Glutamatergic neuron (in vitro differentiated cells): ENCODE results near the gene SESN3. TPM values are rescaled to one million over a fixed set of nuclear protein-coding genes. Genes with fewer than 3 reads are reported as not detected.

Experiments
- DNase-seq: peaks from one replicate; pipeline ENCODE4 v3.0.0; 2022
- H3K27ac Mint-ChIP-seq: one replicate; pipeline ENCODE4 v1.8.0; 2020; ENCODE audit warnings: mild to moderate bottlenecking, mixed read lengths, inconsistent platforms; ENCODE audit not compliant: unreplicated experiment
- H3K27me3 Mint-ChIP-seq: one replicate; pipeline ENCODE4 v1.8.0; 2020; ENCODE audit warnings: mild to moderate bottlenecking, moderate library complexity, mixed read lengths, inconsistent platforms; ENCODE audit not compliant: unreplicated experiment
- H3K36me3 Mint-ChIP-seq: one replicate; pipeline ENCODE4 v1.8.0; 2020; ENCODE audit warnings: mild to moderate bottlenecking, mixed read lengths, inconsistent platforms; ENCODE audit not compliant: unreplicated experiment
- H3K4me1 Mint-ChIP-seq: one replicate; pipeline ENCODE4 v1.8.0; 2020; ENCODE audit warnings: mild to moderate bottlenecking, low read depth, mixed read lengths, inconsistent platforms; ENCODE audit not compliant: unreplicated experiment
- H3K4me3 Mint-ChIP-seq: one replicate; pipeline ENCODE4 v1.8.0; 2020; ENCODE audit warnings: mild to moderate bottlenecking, mixed read lengths, inconsistent platforms; ENCODE audit not compliant: unreplicated experiment
- H3K9me3 Mint-ChIP-seq: one replicate; pipeline ENCODE4 v1.8.0; 2020; ENCODE audit warnings: mild to moderate bottlenecking, moderate library complexity, mixed read lengths, inconsistent platforms; ENCODE audit not compliant: unreplicated experiment
- total RNA-seq: library from RNA; stranded (reverse); fragmentation: NEBNext Ultra II Directional; extraction: Animal tissue kit (Norgen Biotek cat#: 25700); gene quantifications from one replicate; pipeline ENCODE4 v1.2.1, GENCODE V29; 2021; ENCODE audit not compliant: unreplicated experiment
- TF ChIP-seq, protein P1 (sequence below): fragments of 200-600 bp; sonication (generic); IDR thresholded peaks from one replicate; pipeline ENCODE4 v1.5.0; 2021; ENCODE audit not compliant: partially characterized antibody, unreplicated experiment

SESN3 gene
- total RNA-seq, 1 donor from 2014 or later: 213 TPM

DNA sequence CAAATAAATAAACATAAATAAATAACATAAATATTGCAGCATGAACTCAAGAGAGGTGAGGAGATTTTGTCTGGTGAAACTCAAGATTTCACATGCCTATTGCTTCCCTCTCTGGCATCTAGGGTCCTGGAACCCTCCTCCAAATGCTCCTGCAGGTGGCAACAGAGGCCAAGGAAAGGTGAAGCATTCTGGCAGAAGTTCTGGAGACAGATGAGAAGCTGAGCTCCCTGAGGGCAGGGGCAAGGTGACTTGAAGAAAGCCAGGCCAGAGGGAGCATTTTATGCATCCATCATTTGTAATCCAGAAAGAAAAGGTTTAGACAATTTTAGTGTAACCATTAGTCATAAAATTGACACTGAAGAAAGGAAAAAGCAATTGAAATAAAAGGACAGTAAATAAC lies 76.5 kb downstream of the SESN3 start:
- H3K27me3 Mint-ChIP-seq: peaks cover 6% of the 10 kb centered on the region
- H3K36me3 Mint-ChIP-seq: no peaks in the 10 kb centered on the region
- peaks cover 6% of the 10 kb centered on the region for H3K4me1 Mint-ChIP-seq
- peaks cover 1% of the 10 kb centered on the region for H3K9me3 Mint-ChIP-seq
- no peak overlapping the region for H3K4me3 Mint-ChIP-seq
- peak; percentile 66 for DNase-seq
- no peak overlapping the region for H3K27ac Mint-ChIP-seq
- TF ChIP-seq, protein P1, sequence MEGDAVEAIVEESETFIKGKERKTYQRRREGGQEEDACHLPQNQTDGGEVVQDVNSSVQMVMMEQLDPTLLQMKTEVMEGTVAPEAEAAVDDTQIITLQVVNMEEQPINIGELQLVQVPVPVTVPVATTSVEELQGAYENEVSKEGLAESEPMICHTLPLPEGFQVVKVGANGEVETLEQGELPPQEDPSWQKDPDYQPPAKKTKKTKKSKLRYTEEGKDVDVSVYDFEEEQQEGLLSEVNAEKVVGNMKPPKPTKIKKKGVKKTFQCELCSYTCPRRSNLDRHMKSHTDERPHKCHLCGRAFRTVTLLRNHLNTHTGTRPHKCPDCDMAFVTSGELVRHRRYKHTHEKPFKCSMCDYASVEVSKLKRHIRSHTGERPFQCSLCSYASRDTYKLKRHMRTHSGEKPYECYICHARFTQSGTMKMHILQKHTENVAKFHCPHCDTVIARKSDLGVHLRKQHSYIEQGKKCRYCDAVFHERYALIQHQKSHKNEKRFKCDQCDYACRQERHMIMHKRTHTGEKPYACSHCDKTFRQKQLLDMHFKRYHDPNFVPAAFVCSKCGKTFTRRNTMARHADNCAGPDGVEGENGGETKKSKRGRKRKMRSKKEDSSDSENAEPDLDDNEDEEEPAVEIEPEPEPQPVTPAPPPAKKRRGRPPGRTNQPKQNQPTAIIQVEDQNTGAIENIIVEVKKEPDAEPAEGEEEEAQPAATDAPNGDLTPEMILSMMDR: peak; percentile 46

DNA sequence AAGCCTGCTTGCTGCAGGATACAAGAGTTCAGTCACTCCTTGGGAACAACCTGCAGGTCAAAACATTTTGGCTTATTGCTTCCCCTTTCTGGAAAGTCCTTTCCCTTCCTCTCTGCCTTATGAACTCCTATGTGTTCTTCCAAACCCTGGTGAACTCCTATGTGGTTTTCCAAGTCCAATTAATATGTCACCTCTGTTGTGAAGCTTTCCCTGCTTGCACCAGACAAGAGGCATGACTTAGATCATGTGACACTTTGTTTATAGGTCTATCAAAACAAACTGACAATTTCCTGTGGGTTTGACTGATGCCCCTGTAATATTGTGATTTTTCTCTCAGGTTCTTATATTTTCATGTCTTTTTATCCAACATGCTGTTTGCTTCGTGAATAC lies 77.2 kb downstream of the SESN3 start:
- TF ChIP-seq, protein P1: no peak
- no peak overlapping the region for H3K27ac Mint-ChIP-seq

DNA sequence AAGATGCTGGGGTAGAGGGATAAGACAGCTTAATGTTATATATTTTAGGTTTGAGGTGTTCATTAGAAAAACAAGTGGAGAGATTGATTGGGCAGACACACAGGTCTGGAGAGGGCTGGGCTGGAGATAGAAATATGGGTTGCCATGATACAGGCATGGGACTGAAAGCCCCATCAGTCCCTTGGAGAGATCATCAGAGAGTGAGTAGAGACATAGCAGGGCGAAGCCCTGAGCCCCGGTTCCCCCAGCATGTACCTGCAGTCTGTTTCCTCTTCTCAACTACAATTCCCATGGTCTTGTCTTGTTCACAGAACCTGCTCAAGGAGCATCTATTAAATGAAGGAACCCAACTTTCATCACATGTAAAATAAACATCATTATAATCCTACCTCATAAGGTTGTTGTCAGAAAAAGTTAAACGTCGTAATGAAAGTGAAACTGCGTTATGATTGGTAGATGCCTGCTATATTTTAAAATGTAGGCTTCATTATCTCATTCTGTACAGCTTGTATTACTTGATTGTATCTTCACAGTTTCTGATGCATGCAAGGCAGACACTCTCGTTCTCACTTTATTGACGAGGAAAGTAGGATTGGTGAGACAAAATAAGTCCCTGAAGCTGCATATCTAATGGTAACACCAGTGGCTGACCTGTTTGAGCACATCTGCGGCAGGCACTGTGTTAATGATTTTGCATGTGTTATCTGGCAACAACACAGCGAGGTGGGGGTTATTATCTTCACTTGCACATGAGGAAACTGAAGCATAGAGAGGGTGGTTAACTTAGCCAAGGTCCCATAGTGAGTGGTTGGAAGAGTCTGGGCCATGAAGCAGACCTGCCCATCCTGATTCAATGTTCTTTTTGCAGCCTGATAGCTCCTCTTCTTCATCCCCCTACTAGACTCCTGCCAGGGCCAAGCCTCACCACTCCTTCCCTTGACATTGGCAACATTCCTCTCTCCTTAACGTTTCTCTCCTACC lies 77.8 kb downstream of the SESN3 start:
- Mint-ChIP-seq H3K27me3 (peaks cover 6% of the 10 kb centered on the region), H3K27ac (no peak overlapping the region), H3K9me3 (peaks cover 4% of the 10 kb centered on the region), H3K4me1 (peaks cover 3% of the 10 kb centered on the region), H3K4me3 (no peak overlapping the region), H3K36me3 (no peaks in the 10 kb centered on the region)
- no peak for DNase-seq
- TF ChIP-seq, protein P1: no peak

More for the DNA sequence above, 77.2 kb downstream of the SESN3 start:
- no peak for DNase-seq
- H3K4me1 Mint-ChIP-seq: peaks cover 3% of the 10 kb centered on the region
- H3K4me3 Mint-ChIP-seq: no peak overlapping the region
- peaks cover 8% of the 10 kb centered on the region for H3K27me3 Mint-ChIP-seq
- H3K36me3 Mint-ChIP-seq: no peaks in the 10 kb centered on the region
- H3K9me3 Mint-ChIP-seq: peaks cover 1% of the 10 kb centered on the region

DNA sequence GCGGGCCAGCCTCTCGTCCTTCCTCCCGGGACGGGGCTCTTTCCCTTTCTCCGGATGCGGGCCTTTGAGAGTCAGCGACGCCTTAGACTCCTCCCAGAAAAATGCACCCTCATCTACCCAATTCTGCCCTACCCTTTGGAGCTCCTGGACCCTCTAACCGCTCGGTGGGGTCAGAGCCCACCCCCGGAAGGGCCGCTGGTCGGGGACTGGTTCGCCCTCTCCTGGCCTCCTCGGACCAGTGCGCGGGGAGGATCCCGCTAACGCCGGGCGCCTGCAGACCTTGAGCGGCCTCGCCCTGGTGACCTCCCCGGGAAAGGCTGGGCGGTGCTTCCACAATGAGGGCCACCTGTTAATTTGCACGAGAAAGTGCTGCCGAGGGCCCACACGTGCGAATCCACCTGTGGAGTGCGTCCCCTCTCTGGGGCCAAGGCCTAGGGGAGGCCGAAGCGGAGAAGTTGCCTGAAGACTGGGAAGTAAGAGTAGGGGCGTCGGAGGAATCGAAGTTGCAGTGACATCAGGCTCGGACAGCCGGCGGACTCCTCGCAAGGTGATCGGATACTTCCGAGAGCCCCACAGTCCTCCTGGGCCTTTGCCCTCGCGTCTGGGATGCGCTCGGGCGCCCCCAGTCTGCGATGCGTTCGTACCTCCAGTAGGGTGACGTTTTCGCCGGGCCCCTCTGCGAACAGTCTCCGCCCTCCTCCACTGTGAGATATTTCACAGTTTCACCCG lies 79.9 kb downstream of the SESN3 start:
- Mint-ChIP-seq H3K27me3 (peaks cover 7% of the 10 kb centered on the region), H3K36me3 (no peaks in the 10 kb centered on the region), H3K27ac (peak overlapping the region; percentile 36), H3K4me1 (peaks cover 6% of the 10 kb centered on the region), H3K4me3 (peak overlapping the region; percentile 87), H3K9me3 (peaks cover 3% of the 10 kb centered on the region)
- TF ChIP-seq, protein P1: peak; percentile 80
- DNase-seq: peak; percentile 90
